Kidney epithelial cell (primary cell): Measurements from ENCODE around the gene CDK18. TPM values are rescaled to one million over a fixed set of nuclear protein-coding genes. Genes with fewer than 3 reads are reported as not detected.

Experiments
- DNase-seq: peaks from one replicate; pipeline ENCODE4 v3.0.0-alpha.2; 2010; ENCODE audit warnings: low read depth
- H3K27me3 ChIP-seq: 2 replicates; pipeline ENCODE4 v1.6.0; 2011; ENCODE audit warnings: low read length; ENCODE audit not compliant: control insufficient read depth, insufficient read depth
- H3K36me3 ChIP-seq: 2 replicates; pipeline ENCODE4 v1.5.1; 2011; ENCODE audit warnings: low read length; ENCODE audit not compliant: control insufficient read depth, insufficient read depth
- H3K4me3 ChIP-seq: 2 replicates; pipeline ENCODE4 v1.5.1; 2011; ENCODE audit warnings: low read depth, mild to moderate bottlenecking, control low read depth, low read length
- total RNA-seq: library from RNA; depleted of rRNA; stranded (reverse); fragments of >200 nt; gene quantifications from 2 replicates; pipeline ENCODE4 v1.2.3, GENCODE V29; 2015
- TF ChIP-seq, protein P1 (sequence below): IDR thresholded peaks from 2 replicates; pipeline ENCODE4 v1.5.1; 2011; ENCODE audit warnings: mild to moderate bottlenecking, moderate library complexity, low read length, control low read depth, inconsistent platforms; ENCODE audit not compliant: insufficient read depth, poor library complexity, severe bottlenecking

The CDK18 gene
- total RNA-seq, 1 donor from 2014 or later: 12.1 TPM

DNA sequence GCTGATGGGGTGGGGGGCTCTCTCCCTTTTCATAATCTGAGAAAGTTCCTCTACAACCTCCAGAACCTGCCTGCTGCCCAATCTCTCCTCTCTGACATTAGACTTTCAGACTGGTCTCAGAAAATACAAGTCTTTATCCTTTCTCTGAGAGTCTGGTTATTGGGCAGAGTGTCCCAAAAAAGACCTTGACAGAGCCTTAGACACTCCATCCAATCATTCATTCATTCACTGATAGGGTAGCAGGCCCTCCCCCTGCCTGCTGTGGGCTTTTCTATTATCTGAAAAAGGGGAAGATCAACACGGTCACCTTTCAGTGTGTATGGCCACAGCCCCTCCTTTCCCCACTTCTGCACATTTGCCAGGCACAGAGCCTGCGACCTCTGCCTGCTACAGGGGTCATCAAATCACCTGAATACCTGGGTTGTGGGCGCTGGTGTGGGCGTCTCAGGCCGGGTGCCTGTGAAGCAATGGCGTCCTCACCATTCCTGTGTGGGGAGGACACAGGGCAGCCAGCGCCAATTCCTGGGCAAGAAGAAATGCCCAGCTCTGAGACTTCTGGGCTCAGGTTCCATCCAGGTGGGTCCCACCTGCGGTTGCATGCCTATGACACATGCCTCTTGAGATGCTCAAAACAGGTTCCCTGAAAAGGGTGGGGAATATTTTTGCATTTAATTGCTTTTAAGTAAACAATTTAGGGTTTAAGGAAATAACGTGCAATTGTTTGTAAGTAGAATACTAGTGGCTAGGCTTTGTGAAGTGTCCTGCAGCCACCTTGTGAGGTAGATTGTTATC lies 74.5 kb downstream of the CDK18 start:
- Histone ChIP-seq H3K27me3 (peaks cover 33% of the 10 kb centered on the region), H3K36me3 (no peaks in the 10 kb centered on the region)

DNA sequence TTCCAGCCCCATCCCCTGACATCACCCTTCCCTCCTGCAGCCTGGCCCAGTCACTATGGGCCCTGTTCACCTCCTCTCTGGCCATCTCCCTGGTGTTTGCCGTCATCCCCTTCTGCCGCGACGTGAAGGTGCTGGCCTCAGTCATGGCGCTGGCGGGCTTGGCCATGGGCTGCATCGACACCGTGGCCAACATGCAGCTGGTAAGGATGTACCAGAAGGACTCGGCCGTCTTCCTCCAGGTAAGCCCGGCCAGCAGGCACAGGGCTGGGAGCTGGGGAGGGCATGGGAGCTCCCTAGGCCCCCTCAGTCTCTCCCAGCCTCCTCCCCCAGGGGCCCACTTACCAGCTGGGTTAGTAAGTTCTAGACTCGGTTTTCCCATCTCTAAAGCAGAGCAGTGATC lies 75.2 kb downstream of the CDK18 start:
- H3K27me3 ChIP-seq: peaks cover 30% of the 10 kb centered on the region
- TF ChIP-seq, protein P1, sequence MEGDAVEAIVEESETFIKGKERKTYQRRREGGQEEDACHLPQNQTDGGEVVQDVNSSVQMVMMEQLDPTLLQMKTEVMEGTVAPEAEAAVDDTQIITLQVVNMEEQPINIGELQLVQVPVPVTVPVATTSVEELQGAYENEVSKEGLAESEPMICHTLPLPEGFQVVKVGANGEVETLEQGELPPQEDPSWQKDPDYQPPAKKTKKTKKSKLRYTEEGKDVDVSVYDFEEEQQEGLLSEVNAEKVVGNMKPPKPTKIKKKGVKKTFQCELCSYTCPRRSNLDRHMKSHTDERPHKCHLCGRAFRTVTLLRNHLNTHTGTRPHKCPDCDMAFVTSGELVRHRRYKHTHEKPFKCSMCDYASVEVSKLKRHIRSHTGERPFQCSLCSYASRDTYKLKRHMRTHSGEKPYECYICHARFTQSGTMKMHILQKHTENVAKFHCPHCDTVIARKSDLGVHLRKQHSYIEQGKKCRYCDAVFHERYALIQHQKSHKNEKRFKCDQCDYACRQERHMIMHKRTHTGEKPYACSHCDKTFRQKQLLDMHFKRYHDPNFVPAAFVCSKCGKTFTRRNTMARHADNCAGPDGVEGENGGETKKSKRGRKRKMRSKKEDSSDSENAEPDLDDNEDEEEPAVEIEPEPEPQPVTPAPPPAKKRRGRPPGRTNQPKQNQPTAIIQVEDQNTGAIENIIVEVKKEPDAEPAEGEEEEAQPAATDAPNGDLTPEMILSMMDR: no peak
- DNase-seq: no peak
- no peak overlapping the region for H3K4me3 ChIP-seq
- no peaks in the 10 kb centered on the region for H3K36me3 ChIP-seq

More for the DNA sequence above, 74.5 kb downstream of the CDK18 start:
- no peak for DNase-seq
- TF ChIP-seq, protein P1: no peak
- H3K4me3 ChIP-seq: no peak overlapping the region

DNA sequence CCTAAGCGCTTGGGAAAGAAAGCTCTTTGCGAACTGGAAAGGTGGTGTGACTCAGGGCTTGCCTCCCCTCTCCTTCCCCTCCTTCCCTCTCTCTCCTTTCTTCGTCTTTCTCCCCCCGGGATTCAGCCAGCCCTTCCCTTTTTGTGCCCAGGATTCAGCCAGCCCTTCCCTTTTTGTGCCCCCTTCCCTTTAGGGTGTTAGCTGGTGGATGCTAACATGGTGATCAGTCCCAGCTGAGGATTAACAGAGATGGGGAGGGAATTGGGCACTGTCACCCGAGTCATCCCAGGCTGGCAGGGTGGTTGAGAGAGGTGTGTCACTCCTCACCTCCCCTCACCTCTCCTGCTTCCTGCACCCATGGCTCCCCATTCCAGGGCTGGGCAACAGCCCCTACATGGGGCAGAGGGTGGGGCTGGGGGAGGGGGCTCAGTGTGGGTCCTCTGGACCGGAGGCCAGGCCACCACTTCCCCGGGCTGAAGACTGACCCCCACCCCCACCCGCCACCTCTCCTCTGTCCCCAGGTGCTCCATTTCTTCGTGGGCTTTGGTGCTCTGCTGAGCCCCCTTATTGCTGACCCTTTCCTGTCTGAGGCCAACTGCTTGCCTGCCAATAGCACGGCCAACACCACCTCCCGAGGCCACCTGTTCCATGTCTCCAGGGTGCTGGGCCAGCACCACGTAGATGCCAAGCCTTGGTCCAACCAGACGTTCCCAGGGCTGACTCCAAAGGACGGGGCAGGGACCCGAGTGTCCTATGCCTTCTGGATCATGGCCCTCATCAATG lies 75.9 kb downstream of the CDK18 start:
- TF ChIP-seq, protein P1: no peak
- H3K36me3 ChIP-seq: no peaks in the 10 kb centered on the region
- no peak overlapping the region for H3K4me3 ChIP-seq
- no peak for DNase-seq
- H3K27me3 ChIP-seq: peaks cover 26% of the 10 kb centered on the region

DNA sequence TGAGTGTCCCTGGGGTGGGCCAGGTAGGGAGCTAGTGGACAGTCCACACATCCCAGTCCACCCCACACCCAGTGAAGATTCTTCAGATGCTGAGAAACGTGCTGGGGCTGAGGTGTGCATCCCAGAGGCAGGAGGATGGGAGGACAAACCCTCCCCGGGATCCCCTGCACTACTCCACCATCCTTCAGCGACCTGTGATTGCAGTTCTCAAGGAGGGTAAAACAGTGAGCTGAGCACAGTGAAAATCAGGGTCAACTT lies 76.4 kb downstream of the CDK18 start:
- H3K27me3 ChIP-seq: peaks cover 24% of the 10 kb centered on the region
- TF ChIP-seq, protein P1: no peak
- H3K4me3 ChIP-seq: no peak overlapping the region
- no peaks in the 10 kb centered on the region for H3K36me3 ChIP-seq
- no peak for DNase-seq

DNA sequence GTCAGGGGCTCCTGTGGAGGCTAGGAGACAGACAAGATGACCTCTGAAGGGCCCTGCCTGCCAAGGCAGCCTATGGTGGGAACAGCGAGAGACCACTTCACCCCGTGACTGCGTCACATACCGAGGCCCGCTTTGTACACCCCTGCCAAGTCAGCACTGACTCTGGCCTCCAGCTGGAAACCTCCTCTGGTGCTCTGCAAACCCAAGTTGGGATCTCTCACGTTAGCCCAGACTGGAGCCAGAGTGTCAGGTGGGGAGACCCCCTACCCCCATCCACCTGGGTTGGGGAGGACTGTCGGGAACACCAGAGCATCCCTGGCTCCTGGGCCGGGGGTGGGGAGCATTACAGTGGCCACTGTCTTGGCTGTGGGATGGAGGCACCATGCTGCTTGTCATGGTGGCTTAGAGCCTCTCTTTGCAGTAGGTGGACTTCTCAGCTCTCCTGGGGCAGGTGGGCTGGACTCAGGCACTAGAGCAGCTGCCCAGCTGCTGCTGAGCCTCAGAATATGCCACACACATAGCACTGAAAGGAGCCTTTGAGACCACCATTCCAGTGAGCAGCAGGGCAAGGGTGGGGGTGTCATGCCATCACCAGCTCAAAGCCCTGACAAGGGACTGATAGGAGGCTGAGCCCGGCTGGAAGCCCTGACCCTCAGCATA lies 77.0 kb downstream of the CDK18 start:
- no peaks in the 10 kb centered on the region for H3K36me3 ChIP-seq
- peaks cover 24% of the 10 kb centered on the region for H3K27me3 ChIP-seq
- H3K4me3 ChIP-seq: no peak overlapping the region
- no peak for DNase-seq
- TF ChIP-seq, protein P1: no peak
